Endothelial cell of umbilical vein (primary cell): Measurements from ENCODE around the gene DLK1. TPM values are rescaled to one million over a fixed set of nuclear protein-coding genes. Genes with fewer than 3 reads are reported as not detected.

Source experiments
- BruUV-seq: library from RNA; stranded (reverse); fragments of 400-500 nt; replicated peaks from 2 replicates; lab custom pipeline; 2021; lab: Mats Ljungman, UMichigan
- CTCF ChIA-PET: fragments of 300-600, 350-600 bp; sonication (Branson Sonifier 250); formaldehyde crosslinking; loops from one replicate; lab custom pipeline; 2021; ENCODE audit warnings: antibody characterized with exemption, inconsistent platforms; lab: Charles Lee
- POLR2A ChIA-PET: fragments of 300-600, 350-600 bp; sonication (Branson Sonifier 250); formaldehyde crosslinking; loops from one replicate; lab custom pipeline; 2021; ENCODE audit warnings: antibody characterized with exemption, inconsistent platforms; lab: Charles Lee
- DNase-seq: peaks from one replicate; pipeline ENCODE4 v3.0.0-alpha.2; 2011; ENCODE audit warnings: low read depth, low spot score
- FAIRE-seq: peaks from 2 replicates; lab custom pipeline; 2011; peaks lifted over from hg19 to GRCh38; lab: Jason Lieb, UNC
- H2AFZ ChIP-seq: 2 replicates; pipeline ENCODE4 v1.6.0; 2012; ENCODE audit warnings: low read depth, low read length, control low read depth, inconsistent platforms
- H3K27ac ChIP-seq: 2 replicates; pipeline ENCODE4 v1.5.1; 2011; ENCODE audit warnings: low read depth, mild to moderate bottlenecking, control low read depth, low read length, moderate library complexity; ENCODE audit not compliant: insufficient read depth
- H3K27me3 ChIP-seq, 2 experiments: 2 replicates each; pipeline versions ENCODE4 v1.6.0 to v1.6.1; 2011; ENCODE audit warnings: low read length in 2 of 2, mixed read lengths in 1 of 2; ENCODE audit not compliant: control insufficient read depth in 2 of 2, insufficient read depth in 2 of 2
- H3K36me3 ChIP-seq, 2 experiments: 2 replicates in 1 of 2; 3 replicates in 1 of 2; pipeline ENCODE4 v1.5.1; 2011; ENCODE audit warnings: low read length in 2 of 2, mild to moderate bottlenecking in 1 of 2, moderate library complexity in 1 of 2; ENCODE audit not compliant: control insufficient read depth in 2 of 2, insufficient read depth in 2 of 2; ENCODE audit errors: extremely low read depth in 1 of 2
- H3K4me1 ChIP-seq: 3 replicates; pipeline ENCODE4 v1.5.1; 2011; ENCODE audit warnings: mild to moderate bottlenecking, low read length; ENCODE audit not compliant: control insufficient read depth, insufficient read depth; ENCODE audit errors: extremely low read depth
- H3K4me2 ChIP-seq: 2 replicates; pipeline ENCODE4 v1.6.1; 2011; ENCODE audit warnings: low read length, control low read depth, mixed read lengths; ENCODE audit not compliant: insufficient read depth
- H3K4me3 ChIP-seq, 3 experiments: fragments of 200-600 bp in 1 of 3; sonication (generic), shearing (Covaris generic) in 1 of 3; replicated peaks in 1 of 3; 2 replicates each; pipeline ENCODE4 v1.5.1; 2011 to 2016; ENCODE audit warnings: control low read depth in 3 of 3, low read length in 3 of 3, mild to moderate bottlenecking in 2 of 3, inconsistent platforms in 1 of 3, low read depth in 1 of 3, moderate library complexity in 1 of 3; ENCODE audit not compliant: insufficient read depth in 1 of 3
- H3K79me2 ChIP-seq: 2 replicates; pipeline ENCODE4 v1.6.0; 2012; ENCODE audit warnings: low read length, inconsistent platforms; ENCODE audit not compliant: control insufficient read depth, insufficient read depth
- H3K9ac ChIP-seq: replicated peaks from 2 replicates; pipeline ENCODE3; 2011; ENCODE audit warnings: low read length, control low read depth; ENCODE audit not compliant: insufficient read depth; ENCODE audit errors: extremely low read depth
- H3K9me1 ChIP-seq: replicated peaks from 3 replicates; pipeline ENCODE4 v1.6.0; 2011; ENCODE audit warnings: mild to moderate bottlenecking, low read length; ENCODE audit not compliant: control insufficient read depth, insufficient read depth; ENCODE audit errors: extremely low read depth
- H3K9me3 ChIP-seq: replicated peaks from 2 replicates; pipeline ENCODE4 v1.5.1; 2012; ENCODE audit warnings: low read length, inconsistent platforms; ENCODE audit not compliant: control insufficient read depth, insufficient read depth
- H4K20me1 ChIP-seq: replicated peaks from 2 replicates; pipeline ENCODE3; 2011; ENCODE audit warnings: mild to moderate bottlenecking, low read length; ENCODE audit not compliant: control insufficient read depth, insufficient read depth; ENCODE audit errors: extremely low read depth
- EZH2 ChIP-seq: IDR thresholded peaks from 2 replicates; pipeline ENCODE4 v1.6.1; 2012; ENCODE audit warnings: borderline replicate concordance, low read depth, mild to moderate bottlenecking, moderate library complexity, low read length, inconsistent platforms; ENCODE audit not compliant: severe bottlenecking
- JUN ChIP-seq: IDR thresholded peaks from 2 replicates; pipeline ENCODE4 v1.6.1; 2011; ENCODE audit warnings: borderline replicate concordance, low read depth; ENCODE audit not compliant: insufficient read length, insufficient read depth
- POLR2A ChIP-seq: IDR thresholded peaks from 2 replicates; pipeline ENCODE4 v1.6.1; 2012; ENCODE audit warnings: low read depth, mild to moderate bottlenecking, control low read depth, low read length
- dilution Hi-C: fragments of 300-500 bp; cut with MboI; formaldehyde crosslinking; loops from one replicate; pipeline ENCODE4 v1.15.0; 2019; ENCODE audit warnings: low sequenced_read_pairs; ENCODE audit not compliant: extremely low pct_ligation_motif_present
- intact Hi-C: fragments of 100-400 bp; cut with micrococcal nuclease; formaldehyde crosslinking; loops from one replicate; pipeline ENCODE4 v1.10.0; 2022
- polyA plus RNA-seq, 4 experiments: library from polyadenylated mRNA; depleted of rRNA in 3 of 4; stranded (reverse) in 3 of 4; unstranded in 1 of 4; fragments of >200 nt; gene quantifications; 2 replicates each; pipeline versions ENCODE4 v1.2.1 to v1.2.3, GENCODE V29; 2011 to 2012; ENCODE audit warnings: missing spikeins in 1 of 4
- total RNA-seq: library from RNA; stranded (reverse); gene quantifications from 2 replicates; pipeline ENCODE4 v1.2.3, GENCODE V29; 2021
- TF ChIP-seq, protein P1 (sequence below): IDR thresholded peaks from 2 replicates; pipeline ENCODE4 v1.6.1; 2011; ENCODE audit not compliant: insufficient read depth, insufficient read length
- TF ChIP-seq, protein P2 (sequence below), 2 donors: IDR thresholded peaks; 1 replicate in 1 of 2; 2 replicates in 1 of 2; pipeline ENCODE4 v1.5.1; 2011; ENCODE audit warnings: low read length in 2 of 2, mild to moderate bottlenecking in 2 of 2, moderate library complexity in 2 of 2, control low read depth in 1 of 2, inconsistent platforms in 1 of 2, low read depth in 1 of 2; ENCODE audit not compliant: insufficient read depth in 1 of 2; ENCODE audit errors: extremely low read depth in 1 of 2

Gene DLK1
- total and polyA plus RNA-seq, 2 donors (not counting 3 experiments of a cell fraction or from before 2014, with no cell fraction given) = not detected

DNA sequence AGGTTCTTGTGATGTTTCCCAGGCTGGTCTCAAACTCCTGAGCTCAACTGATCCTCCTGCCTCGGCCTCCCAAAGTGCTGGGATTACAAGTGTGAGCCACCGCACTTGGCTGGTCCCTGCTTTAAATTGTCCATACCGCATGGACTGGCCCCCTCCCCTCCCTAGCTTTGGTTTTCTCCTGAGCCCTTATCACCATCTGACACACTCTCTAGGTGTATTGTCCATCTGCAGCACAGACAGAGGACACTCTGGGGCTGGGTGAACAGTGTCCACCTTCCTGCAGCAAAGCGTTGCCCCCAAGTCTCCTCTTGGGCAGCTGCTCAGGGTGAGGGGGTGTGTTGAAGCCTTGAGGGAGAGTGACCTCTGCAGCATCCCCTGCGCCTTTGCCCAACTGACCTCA lies 36.0 kb upstream of the DLK1 start:
- no peak overlapping the region for H3K4me2 ChIP-seq
- no peaks in the 10 kb centered on the region for H4K20me1 ChIP-seq
- intact Hi-C loops (loop anchor here (5.0 kb wide), 1 partner anchor 382 kb away; no protein-coding TSS in a partner anchor), dilution Hi-C loops (no loop called here)
- FAIRE-seq (no peak), DNase-seq (no peak)
- H3K9me3 ChIP-seq = no peaks in the 10 kb centered on the region
- no peak overlapping the region for H3K9ac ChIP-seq
- H3K27me3 ChIP-seq = no peaks in the 10 kb centered on the region
- H3K9me1 ChIP-seq = no peaks in the 10 kb centered on the region
- no TSS peak for BruUV-seq
- H3K4me1 ChIP-seq = peaks cover 21% of the 10 kb centered on the region
- no peak overlapping the region for H3K27ac ChIP-seq
- no peaks in the 10 kb centered on the region for H3K79me2 ChIP-seq
- POLR2A ChIA-PET = no interaction called here
- no peak overlapping the region for H3K4me3 ChIP-seq
- TF ChIP-seq, protein P1, sequence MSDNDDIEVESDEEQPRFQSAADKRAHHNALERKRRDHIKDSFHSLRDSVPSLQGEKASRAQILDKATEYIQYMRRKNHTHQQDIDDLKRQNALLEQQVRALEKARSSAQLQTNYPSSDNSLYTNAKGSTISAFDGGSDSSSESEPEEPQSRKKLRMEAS = no peak
- TF ChIP-seq, protein P2, sequence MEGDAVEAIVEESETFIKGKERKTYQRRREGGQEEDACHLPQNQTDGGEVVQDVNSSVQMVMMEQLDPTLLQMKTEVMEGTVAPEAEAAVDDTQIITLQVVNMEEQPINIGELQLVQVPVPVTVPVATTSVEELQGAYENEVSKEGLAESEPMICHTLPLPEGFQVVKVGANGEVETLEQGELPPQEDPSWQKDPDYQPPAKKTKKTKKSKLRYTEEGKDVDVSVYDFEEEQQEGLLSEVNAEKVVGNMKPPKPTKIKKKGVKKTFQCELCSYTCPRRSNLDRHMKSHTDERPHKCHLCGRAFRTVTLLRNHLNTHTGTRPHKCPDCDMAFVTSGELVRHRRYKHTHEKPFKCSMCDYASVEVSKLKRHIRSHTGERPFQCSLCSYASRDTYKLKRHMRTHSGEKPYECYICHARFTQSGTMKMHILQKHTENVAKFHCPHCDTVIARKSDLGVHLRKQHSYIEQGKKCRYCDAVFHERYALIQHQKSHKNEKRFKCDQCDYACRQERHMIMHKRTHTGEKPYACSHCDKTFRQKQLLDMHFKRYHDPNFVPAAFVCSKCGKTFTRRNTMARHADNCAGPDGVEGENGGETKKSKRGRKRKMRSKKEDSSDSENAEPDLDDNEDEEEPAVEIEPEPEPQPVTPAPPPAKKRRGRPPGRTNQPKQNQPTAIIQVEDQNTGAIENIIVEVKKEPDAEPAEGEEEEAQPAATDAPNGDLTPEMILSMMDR (IDR thresholded peaks at IDR 0.05; ENCODE audit: extremely low read depth in 1 of 2, insufficient read depth in 1 of 2, low read depth in 1 of 2, low read length in 2 of 2) = no peak
- TF ChIP-seq EZH2 (no peak), JUN (no peak), POLR2A (no peak)
- H2AFZ ChIP-seq = no peak overlapping the region
- H3K36me3 ChIP-seq = no peaks in the 10 kb centered on the region
- CTCF ChIA-PET = no interaction called here
